ENCODE data around the gene TRAF2.

Gene TRAF2

DNA sequence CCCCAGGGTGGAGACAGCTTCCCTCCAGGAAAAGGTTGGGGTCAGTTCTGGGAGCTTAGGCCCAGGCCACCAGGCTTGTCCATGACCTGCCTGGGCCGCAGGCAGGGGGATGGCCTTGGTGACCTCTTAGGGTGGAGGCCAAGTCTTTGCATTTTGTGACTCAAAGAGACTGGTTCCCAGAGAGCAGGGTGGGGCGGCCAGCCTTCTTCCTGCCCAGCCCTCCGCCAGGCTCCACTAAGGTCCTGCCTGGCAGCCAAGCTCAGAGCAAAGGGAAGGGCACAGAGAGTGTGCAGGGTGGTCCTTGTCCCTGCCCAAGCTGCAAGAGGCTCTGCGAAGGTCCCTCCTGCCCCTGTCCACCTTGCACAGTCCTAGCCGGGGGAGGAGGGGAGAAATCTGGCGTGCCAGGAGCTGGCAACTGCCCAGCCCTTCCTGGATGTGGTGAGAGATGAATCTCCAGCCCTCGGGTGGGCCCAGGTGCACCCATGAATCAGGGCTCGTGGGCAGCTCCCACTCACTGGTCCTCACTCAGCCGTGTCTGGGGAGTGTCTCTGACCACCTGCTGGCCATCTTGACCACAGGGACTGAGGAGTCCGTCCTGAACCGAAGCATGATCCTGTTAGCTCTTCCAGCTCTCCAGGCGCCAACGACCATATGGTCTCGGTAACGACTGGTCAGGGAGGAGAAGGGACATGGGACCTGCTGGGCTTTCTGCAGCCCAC is 88.7 kb downstream of the TRAF2 start:
- H3K27ac ChIP-seq (ENCODE audit: low read depth, low read length), result no peak overlapping the region
- H3K4me3 ChIP-seq (ENCODE audit: low read length), result no peak overlapping the region
- 88% methylated on average over 15 of the region's 15 CpGs for WGBS
- H3K9me3 ChIP-seq (ENCODE audit: insufficient read depth, low read depth, low read length), result no peaks in the 10 kb centered on the region
- H3K9ac ChIP-seq (ENCODE audit: low read depth, low read length), result no peak overlapping the region
- H3K36me3 ChIP-seq (ENCODE audit: insufficient read depth, low read length), result no peaks in the 10 kb centered on the region
- H3K4me1 ChIP-seq (ENCODE audit: insufficient read depth, low read length), result no peaks in the 10 kb centered on the region
- H3K27me3 ChIP-seq (ENCODE audit: insufficient read depth, low read length), result peaks cover 13% of the 10 kb centered on the region

DNA sequence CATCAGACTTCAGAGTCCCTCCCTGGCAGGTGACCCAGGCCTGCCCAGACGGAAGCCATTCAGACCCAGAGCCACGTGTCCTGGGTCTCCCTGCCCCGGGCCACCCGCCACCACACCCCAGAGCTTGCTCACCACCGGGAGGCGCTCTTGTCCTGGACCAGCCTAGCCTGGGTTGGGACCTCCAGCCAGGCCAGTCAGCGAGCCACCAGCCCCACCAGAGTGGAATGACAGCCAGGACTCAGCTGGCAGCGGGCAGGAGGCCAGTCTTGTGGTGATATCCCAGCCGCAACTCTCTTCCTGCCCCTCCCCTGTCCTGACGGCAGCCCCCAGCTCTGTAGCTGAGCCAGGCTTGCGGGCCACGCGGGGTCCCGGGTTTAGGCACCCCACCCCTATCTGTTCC is 89.3 kb downstream of the TRAF2 start:
- Histone ChIP-seq H3K9ac (ENCODE audit: low read depth, low read length) (no peak overlapping the region), H3K4me1 (ENCODE audit: insufficient read depth, low read length) (no peaks in the 10 kb centered on the region), H3K36me3 (ENCODE audit: insufficient read depth, low read length) (no peaks in the 10 kb centered on the region), H3K27me3 (ENCODE audit: insufficient read depth, low read length) (peaks cover 13% of the 10 kb centered on the region), H3K9me3 (ENCODE audit: insufficient read depth, low read depth, low read length) (no peaks in the 10 kb centered on the region), H3K4me3 (ENCODE audit: low read length) (no peak overlapping the region), H3K27ac (ENCODE audit: low read depth, low read length) (no peak overlapping the region)
- WGBS, result 79% methylated on average over 14 of the region's 14 CpGs
